ENCODE data around the gene PPP4R3A. TPM values are rescaled to one million over a fixed set of nuclear protein-coding genes. Genes with fewer than 3 reads are reported as not detected.

Gene PPP4R3A
- total and polyA plus RNA-seq, 10 of the 15 experiments (the other 5 are each of a cell fraction or from before 2014, with no cell fraction given): 19.4 to 97.8 (median 62.9) TPM

GRCh38 chr14:91412939-91413338 lies 97.2 kb downstream of the PPP4R3A start:
- no peak overlapping the region for H2AFZ ChIP-seq (ENCODE audit: control insufficient read depth, low read depth, low read length)
- ChIA-PET SMC1A (ENCODE audit: uncharacterized antibody, unreplicated experiment) (interaction anchor here (0.8 to 15.4 kb wide), 8 partner anchors 13 to 97 kb away, joined by 3 to 210 read pairs (median 94); no protein-coding TSS in a partner anchor), CTCF (interaction anchor here (0.8 to 19.0 kb wide), 8 partner anchors 12 to 90 kb away, joined by 3 to 242 read pairs (median 52); no protein-coding TSS in a partner anchor), RAD21 (ENCODE audit: unreplicated experiment) (interaction anchor here (1.4 to 10.0 kb wide), 6 partner anchors 13 to 89 kb away, joined by 5 to 236 read pairs (median 107); no protein-coding TSS in a partner anchor), POLR2A (interaction anchor here (0.6 to 9.2 kb wide), 9 partner anchors 9 to 500 kb away, joined by 3 to 140 read pairs (median 4); no protein-coding TSS in a partner anchor)
- peaks cover 96% of the 10 kb centered on the region for H3K79me2 ChIP-seq (ENCODE audit: control insufficient read depth, insufficient read depth, low read length)
- peak overlapping the region; percentile 88 for H3K4me3 ChIP-seq
- intact Hi-C loops (cut with micrococcal nuclease; ENCODE audit: unreplicated experiment) (no loop called here), in situ Hi-C loops (cut with MboI) (no loop called here)
- no peak for TF ChIP-seq IKZF2 (IDR thresholded peaks at IDR 0.05)
- no peak for TF ChIP-seq HCFC1 (IDR thresholded peaks at IDR 0.05; ENCODE audit: low read length)
- TF ChIP-seq ZNF592 (IDR thresholded peaks at IDR 0.05): no peak
- TF ChIP-seq PAX5 (IDR thresholded peaks at IDR 0.05; ENCODE audit: borderline replicate concordance, low read depth, low read length): no peak
- TF ChIP-seq TCF3 (IDR thresholded peaks at IDR 0.05; ENCODE audit: borderline replicate concordance, insufficient read depth, low read depth, low read length): no peak
- no peak for TF ChIP-seq RAD21 (IDR thresholded peaks at IDR 0.05; ENCODE audit: insufficient read depth, low read depth, low read length)
- H3K36me3 ChIP-seq (ENCODE audit: control insufficient read depth in 2 of 2, insufficient read depth in 2 of 2, low read length in 1 of 2): peaks cover 12 to 30% of the 10 kb centered on the region in 2 experiments
- H3K4me2 ChIP-seq (ENCODE audit: control insufficient read depth, insufficient read depth): peak overlapping the region; percentile 92
- peak; percentile 62 for FAIRE-seq
- peak overlapping the region; percentile 38 for H3K27ac ChIP-seq (ENCODE audit: control insufficient read depth, insufficient read depth)
- H4K20me1 ChIP-seq (ENCODE audit: control insufficient read depth, insufficient read depth): no peaks in the 10 kb centered on the region
- no peak for DNase-seq (ENCODE audit: low read depth, low spot score)
- no TSS peak for BruUV-seq (replicated peaks)
- 43% methylated on average over 5 of the region's 5 CpGs for WGBS (ENCODE audit: insufficient coverage, insufficient replicate concordance, low lambda C conversion rate, missing lambda C conversion rate)
- ATAC-seq: no peak
- peak overlapping the region; percentile 26; the same call in 1 of the 2 replicates for H3K9ac ChIP-seq (ENCODE audit: control insufficient read depth, insufficient read depth, low read length)
- H3K9me3 ChIP-seq (replicated peaks; ENCODE audit: control insufficient read depth, insufficient read depth, low read length): no peaks in the 10 kb centered on the region
- peaks cover 30% of the 10 kb centered on the region for H3K4me1 ChIP-seq (ENCODE audit: control insufficient read depth, insufficient read depth, low read length)
- H3K27me3 ChIP-seq (replicated peaks in 1 of 2; ENCODE audit: control insufficient read depth in 2 of 2, insufficient read depth in 2 of 2, low read length in 1 of 2): no peaks in the 10 kb centered on the region

Data from GM12878 (cell line).